ENCODE results near the gene USP49.

USP49 gene

DNA sequence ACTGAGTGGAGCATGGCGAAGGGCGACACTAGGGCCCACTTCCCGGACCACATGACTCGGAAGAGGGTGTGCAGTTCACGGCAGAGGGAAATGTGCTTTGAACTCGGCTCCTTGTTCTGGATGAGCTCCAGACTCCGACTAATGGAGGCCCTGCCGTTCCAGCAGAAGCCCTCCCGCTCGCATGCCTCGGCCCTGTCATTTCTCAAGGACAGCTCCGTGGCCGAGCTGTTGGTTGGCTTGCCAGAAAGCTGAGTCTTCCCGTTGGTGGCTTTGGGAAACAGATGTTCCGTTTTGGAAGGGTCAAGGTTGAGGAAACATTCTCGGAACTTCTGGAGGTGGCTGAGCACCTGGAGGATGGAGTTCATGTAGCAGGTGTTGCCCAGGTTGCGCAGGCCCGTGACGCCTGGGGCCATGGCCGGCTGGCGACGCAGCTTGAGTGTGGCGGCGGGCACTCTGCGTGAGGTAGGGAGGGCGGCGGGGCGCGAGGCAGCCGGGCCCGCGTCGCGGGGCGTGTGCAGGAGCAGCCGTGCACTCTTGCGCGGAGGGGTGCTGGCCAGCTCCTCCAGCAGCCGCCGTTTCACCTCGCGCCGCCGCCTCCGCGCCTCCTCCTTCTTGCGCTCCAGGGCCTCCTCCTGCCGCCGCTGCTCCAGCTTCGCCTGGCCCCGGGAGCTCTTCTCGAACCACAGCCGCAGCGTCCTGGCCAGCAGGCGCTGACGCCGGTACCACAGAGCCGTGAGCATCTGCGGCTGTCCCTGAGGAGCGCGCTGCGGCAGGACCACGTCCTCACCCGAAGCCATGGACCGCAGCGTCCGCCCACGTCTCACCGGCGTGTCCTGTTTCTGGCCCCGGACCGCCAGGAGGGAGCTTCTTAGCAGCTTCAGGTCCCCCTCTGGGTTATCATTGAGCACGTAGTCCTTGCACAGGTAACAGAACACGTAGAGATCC is 89.1 kb downstream of the USP49 start:
- TF ChIP-seq, protein P1, sequence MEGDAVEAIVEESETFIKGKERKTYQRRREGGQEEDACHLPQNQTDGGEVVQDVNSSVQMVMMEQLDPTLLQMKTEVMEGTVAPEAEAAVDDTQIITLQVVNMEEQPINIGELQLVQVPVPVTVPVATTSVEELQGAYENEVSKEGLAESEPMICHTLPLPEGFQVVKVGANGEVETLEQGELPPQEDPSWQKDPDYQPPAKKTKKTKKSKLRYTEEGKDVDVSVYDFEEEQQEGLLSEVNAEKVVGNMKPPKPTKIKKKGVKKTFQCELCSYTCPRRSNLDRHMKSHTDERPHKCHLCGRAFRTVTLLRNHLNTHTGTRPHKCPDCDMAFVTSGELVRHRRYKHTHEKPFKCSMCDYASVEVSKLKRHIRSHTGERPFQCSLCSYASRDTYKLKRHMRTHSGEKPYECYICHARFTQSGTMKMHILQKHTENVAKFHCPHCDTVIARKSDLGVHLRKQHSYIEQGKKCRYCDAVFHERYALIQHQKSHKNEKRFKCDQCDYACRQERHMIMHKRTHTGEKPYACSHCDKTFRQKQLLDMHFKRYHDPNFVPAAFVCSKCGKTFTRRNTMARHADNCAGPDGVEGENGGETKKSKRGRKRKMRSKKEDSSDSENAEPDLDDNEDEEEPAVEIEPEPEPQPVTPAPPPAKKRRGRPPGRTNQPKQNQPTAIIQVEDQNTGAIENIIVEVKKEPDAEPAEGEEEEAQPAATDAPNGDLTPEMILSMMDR (IDR thresholded peaks at IDR 0.05; ENCODE audit: low read depth, low read length, missing control alignments) = no peak
- DNase-seq (ENCODE audit: low read depth) = no peak
- H3K4me3 ChIP-seq (ENCODE audit: low read depth, low read length) = no peak overlapping the region

DNA sequence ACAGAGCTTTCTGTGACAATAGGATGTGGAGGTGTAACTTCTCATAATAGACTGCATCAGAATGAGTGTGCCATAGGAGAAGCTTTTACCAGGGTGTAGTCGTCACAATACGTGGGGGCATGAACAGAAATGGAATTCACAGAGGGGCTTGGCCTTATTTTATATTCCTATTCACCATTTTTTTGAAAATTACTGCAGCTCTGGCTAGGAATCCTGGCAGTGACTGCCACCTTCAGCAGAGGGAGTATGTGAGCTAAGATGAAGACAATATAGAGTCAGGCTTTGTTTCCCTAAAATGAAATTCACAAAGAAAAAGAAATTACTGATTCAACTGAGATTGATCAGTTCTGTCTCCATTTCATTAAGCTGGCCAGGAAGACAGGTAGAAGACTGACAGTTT is 93.8 kb downstream of the USP49 start:
- no peak for DNase-seq (ENCODE audit: low read depth)
- TF ChIP-seq, protein P1 (IDR thresholded peaks at IDR 0.05; ENCODE audit: low read depth, low read length, missing control alignments) = peak; percentile 34
- H3K4me3 ChIP-seq (ENCODE audit: low read depth, low read length) = no peak overlapping the region

DNA sequence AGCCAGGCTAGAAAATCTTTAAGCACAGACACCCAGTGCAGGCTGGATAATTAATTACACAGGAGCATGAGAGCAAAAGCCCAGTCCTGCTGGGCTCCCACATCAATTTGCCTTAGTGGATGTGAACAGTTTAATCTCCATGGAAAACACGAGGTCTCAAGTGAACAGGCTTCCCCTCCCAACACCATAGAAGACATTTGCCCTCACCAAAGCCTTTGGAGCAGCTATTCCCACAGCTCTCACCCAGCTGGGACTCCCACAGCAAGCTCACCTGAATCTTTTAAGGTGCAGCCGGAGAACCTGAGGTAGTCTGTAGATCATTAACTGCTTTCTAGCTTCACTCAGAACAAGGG is 95.6 kb downstream of the USP49 start:
- H3K4me3 ChIP-seq (ENCODE audit: low read depth, low read length) = no peak overlapping the region
- no peak for DNase-seq (ENCODE audit: low read depth)
- TF ChIP-seq, protein P1 (IDR thresholded peaks at IDR 0.05; ENCODE audit: low read depth, low read length, missing control alignments) = no peak

DNA sequence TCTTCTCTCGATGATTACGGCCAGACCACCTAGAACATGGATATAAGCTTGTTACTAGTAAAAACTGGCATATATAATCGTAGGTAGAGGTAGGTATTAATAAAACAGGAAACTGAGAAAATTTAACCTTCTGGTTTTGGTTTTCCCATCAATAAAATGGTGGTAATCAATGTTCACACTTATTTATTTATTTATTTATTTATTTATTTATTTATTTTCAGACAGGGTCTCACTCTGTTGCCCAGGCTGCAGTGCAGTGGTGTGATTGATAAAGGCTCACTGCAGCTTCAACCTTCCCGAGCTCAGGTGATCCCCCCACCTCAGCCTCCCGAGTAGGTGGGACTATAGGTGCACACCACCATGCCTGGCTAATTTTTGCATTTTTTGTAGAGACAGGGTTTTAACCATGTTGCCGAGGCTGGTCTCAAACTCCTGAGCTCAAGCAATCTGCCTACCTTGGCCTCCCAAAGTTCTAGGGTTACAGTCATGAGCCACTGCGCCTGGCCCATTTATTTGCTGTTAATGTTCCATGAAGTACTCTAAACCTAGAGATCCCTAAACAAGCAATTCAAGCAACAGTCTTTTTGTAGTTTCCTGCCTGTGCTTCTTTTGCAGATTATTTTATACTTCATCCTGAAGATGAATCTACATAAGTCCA is 96.1 kb downstream of the USP49 start:
- no peak for DNase-seq (ENCODE audit: low read depth)
- TF ChIP-seq, protein P1 (IDR thresholded peaks at IDR 0.05; ENCODE audit: low read depth, low read length, missing control alignments) = no peak
- H3K4me3 ChIP-seq (ENCODE audit: low read depth, low read length) = no peak overlapping the region

DNA sequence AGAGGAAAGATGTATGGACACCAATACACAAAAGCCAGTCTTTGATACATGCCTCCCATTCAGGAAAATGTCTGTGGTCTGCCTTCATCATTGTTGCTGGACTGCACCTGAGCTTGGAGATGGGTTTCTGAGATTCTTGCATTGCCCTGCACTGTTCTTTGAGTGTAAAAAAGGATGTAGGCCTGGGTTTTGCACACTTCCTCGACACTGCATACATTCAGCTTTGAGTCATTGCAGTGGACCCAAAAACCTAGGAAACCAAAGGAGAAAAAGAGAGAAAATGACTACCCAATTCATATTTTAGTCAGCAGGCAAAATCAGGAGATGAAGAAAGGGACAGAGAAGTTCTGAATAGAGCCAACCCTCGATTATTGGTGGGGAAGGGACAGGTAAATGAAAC is 98.7 kb downstream of the USP49 start:
- no peak for DNase-seq (ENCODE audit: low read depth)
- TF ChIP-seq, protein P1 (IDR thresholded peaks at IDR 0.05; ENCODE audit: low read depth, low read length, missing control alignments) = no peak
- no peak overlapping the region for H3K4me3 ChIP-seq (ENCODE audit: low read depth, low read length)

DNA sequence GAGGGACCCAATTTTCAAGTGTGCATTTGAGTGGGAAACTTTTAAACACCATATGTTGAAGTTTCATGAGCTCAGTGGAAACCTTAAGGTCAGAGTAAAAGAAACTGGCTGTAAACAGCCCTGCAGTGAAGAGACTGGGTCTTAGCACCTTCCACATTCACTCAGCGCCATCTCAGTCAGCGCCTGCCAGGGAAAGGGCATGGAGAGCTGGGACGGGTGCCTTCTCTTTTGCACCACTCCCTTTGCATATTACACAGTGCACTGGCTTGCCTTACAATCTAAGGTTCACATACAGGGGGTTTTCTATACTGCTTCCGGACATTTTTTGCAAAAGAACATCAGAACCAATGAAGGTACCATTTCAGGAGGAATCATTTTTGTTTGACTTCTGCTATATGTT is 103.2 kb downstream of the USP49 start:
- DNase-seq (ENCODE audit: low read depth) = no peak
- H3K4me3 ChIP-seq (ENCODE audit: low read depth, low read length) = no peak overlapping the region
- TF ChIP-seq, protein P1 (IDR thresholded peaks at IDR 0.05; ENCODE audit: low read depth, low read length, missing control alignments) = no peak
